Fibroblast of lung (primary cell): Measurements from ENCODE around the gene PARD6B. TPM values are rescaled to one million over a fixed set of nuclear protein-coding genes. Genes with fewer than 3 reads are reported as not detected.

Experiments used
- DNase-seq, 2 donors: peaks; one replicate each; pipeline versions ENCODE4 v3.0.0 to v3.0.0-alpha.2; 2010; ENCODE audit warnings: low read depth in 2 of 2
- H2AFZ ChIP-seq: 2 replicates; pipeline ENCODE4 v1.5.1; 2012; ENCODE audit warnings: low read length, control low read depth, inconsistent platforms
- H3K27ac ChIP-seq: 2 replicates; pipeline ENCODE4 v1.5.1; 2011; ENCODE audit warnings: low read length, control low read depth; ENCODE audit not compliant: insufficient read depth
- H3K27me3 ChIP-seq: 2 replicates; pipeline ENCODE4 v1.5.1; 2011; ENCODE audit warnings: mild to moderate bottlenecking, low read length; ENCODE audit not compliant: control insufficient read depth, insufficient read depth
- H3K36me3 ChIP-seq: 2 replicates; pipeline ENCODE4 v1.5.1; 2011; ENCODE audit warnings: low read length; ENCODE audit not compliant: control insufficient read depth, insufficient read depth
- H3K4me1 ChIP-seq: 2 replicates; pipeline ENCODE4 v1.5.1; 2011; ENCODE audit warnings: low read length; ENCODE audit not compliant: control insufficient read depth, insufficient read depth; ENCODE audit errors: extremely low read depth
- H3K4me2 ChIP-seq: 2 replicates; pipeline ENCODE4 v1.5.1; 2011; ENCODE audit warnings: low read length, control low read depth; ENCODE audit not compliant: insufficient read depth; ENCODE audit errors: extremely low read depth
- H3K4me3 ChIP-seq, 4 experiments: fragments of 200-600 bp in 1 of 4; sonication (generic) in 1 of 4; replicated peaks in 1 of 4; 2 replicates each; pipeline ENCODE4 v1.5.1; 2011 to 2016; ENCODE audit warnings: low read length in 4 of 4, low read depth in 3 of 4, mild to moderate bottlenecking in 3 of 4, control low read depth in 2 of 4, inconsistent platforms in 1 of 4, mixed read lengths in 1 of 4; ENCODE audit not compliant: insufficient read depth in 1 of 4; ENCODE audit errors: control extremely low read depth in 1 of 4
- H3K79me2 ChIP-seq: 2 replicates; pipeline ENCODE4 v1.5.1; 2012; ENCODE audit warnings: mild to moderate bottlenecking, low read length, inconsistent platforms; ENCODE audit not compliant: control insufficient read depth, insufficient read depth
- H3K9ac ChIP-seq: 2 replicates; pipeline ENCODE4 v1.5.1; 2011; ENCODE audit warnings: mild to moderate bottlenecking, low read length, control low read depth; ENCODE audit not compliant: insufficient read depth
- H3K9me3 ChIP-seq: 2 replicates; pipeline ENCODE4 v1.5.1; 2012; ENCODE audit warnings: low read depth, low read length; ENCODE audit not compliant: control insufficient read depth, insufficient read depth
- H4K20me1 ChIP-seq: 2 replicates; pipeline ENCODE4 v1.5.1; 2011; ENCODE audit warnings: low read length; ENCODE audit not compliant: control insufficient read depth, insufficient read depth; ENCODE audit errors: extremely low read depth
- EZH2 ChIP-seq: IDR thresholded peaks from 2 replicates; pipeline ENCODE4 v1.5.1; 2012; ENCODE audit warnings: low read length, control low read depth, mild to moderate bottlenecking; ENCODE audit errors: missing control alignments
- polyA plus RNA-seq, 2 donors: library from polyadenylated mRNA; depleted of rRNA in 1 of 2; stranded (reverse) in 1 of 2; unstranded in 1 of 2; fragments of >200 nt; gene quantifications; 2 replicates each; pipeline ENCODE4 v1.2.1, GENCODE V29; 2011 to 2012; ENCODE audit warnings: missing spikeins in 1 of 2
- total RNA-seq: library from RNA; depleted of rRNA; stranded (reverse); fragments of >200 nt; gene quantifications from 2 replicates; pipeline ENCODE4 v1.2.1, GENCODE V29; 2014
- TF ChIP-seq, protein P1 (sequence below), 2 donors: IDR thresholded peaks in 1 of 2; conservative IDR thresholded peaks in 1 of 2; 1 replicate in 1 of 2; 2 replicates in 1 of 2; pipeline ENCODE4 v1.5.1; 2011 to 2012; ENCODE audit warnings: low read length in 2 of 2, control low read depth in 1 of 2, inconsistent platforms in 1 of 2, low read depth in 1 of 2, mild to moderate bottlenecking in 1 of 2

PARD6B gene
- total and polyA plus RNA-seq, 2 donors (not counting 1 experiment from before 2014, with no cell fraction given): 0.30 to 0.83 TPM

DNA sequence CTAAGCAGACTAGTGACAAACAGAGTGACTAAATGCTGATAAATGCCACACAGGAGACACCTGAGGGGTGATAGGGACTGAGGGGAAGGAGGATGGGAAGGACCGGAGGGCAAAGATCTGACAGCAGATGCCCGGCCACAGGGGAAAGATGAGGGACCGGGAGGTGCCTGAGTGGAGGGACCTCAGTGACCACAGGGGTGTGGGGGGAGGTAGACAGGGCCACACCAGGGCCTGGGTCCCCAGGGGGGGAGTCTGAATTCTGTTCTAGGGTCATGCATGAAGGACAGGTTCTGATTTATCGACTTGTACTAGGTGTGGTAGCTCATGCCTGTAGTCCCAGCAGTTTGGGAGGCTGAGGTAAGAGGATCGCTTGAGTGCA, 70.4 kb downstream of the PARD6B start:
- no peaks in the 10 kb centered on the region for H3K27me3 ChIP-seq
- TF ChIP-seq EZH2: no peak
- TF ChIP-seq, protein P1, sequence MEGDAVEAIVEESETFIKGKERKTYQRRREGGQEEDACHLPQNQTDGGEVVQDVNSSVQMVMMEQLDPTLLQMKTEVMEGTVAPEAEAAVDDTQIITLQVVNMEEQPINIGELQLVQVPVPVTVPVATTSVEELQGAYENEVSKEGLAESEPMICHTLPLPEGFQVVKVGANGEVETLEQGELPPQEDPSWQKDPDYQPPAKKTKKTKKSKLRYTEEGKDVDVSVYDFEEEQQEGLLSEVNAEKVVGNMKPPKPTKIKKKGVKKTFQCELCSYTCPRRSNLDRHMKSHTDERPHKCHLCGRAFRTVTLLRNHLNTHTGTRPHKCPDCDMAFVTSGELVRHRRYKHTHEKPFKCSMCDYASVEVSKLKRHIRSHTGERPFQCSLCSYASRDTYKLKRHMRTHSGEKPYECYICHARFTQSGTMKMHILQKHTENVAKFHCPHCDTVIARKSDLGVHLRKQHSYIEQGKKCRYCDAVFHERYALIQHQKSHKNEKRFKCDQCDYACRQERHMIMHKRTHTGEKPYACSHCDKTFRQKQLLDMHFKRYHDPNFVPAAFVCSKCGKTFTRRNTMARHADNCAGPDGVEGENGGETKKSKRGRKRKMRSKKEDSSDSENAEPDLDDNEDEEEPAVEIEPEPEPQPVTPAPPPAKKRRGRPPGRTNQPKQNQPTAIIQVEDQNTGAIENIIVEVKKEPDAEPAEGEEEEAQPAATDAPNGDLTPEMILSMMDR (conservative IDR thresholded peaks at IDR 0.05 in 1 of 2, IDR thresholded peaks at IDR 0.05 in 1 of 2; ENCODE audit: low read depth in 1 of 2, low read length in 2 of 2): no peak
- no peaks in the 10 kb centered on the region for H4K20me1 ChIP-seq
- DNase-seq: no peak
- no peak overlapping the region for H2AFZ ChIP-seq
- H3K79me2 ChIP-seq: no peaks in the 10 kb centered on the region
- H3K27ac ChIP-seq: no peak overlapping the region
- H3K4me3 ChIP-seq: no peak overlapping the region
- H3K4me1 ChIP-seq: no peaks in the 10 kb centered on the region
- no peaks in the 10 kb centered on the region for H3K9me3 ChIP-seq
- H3K9ac ChIP-seq: no peak overlapping the region
- no peak overlapping the region for H3K4me2 ChIP-seq
- H3K36me3 ChIP-seq: no peaks in the 10 kb centered on the region

- no peak overlapping the region for H2AFZ ChIP-seq
- TF ChIP-seq, protein P1 (conservative IDR thresholded peaks at IDR 0.05 in 1 of 2, IDR thresholded peaks at IDR 0.05 in 1 of 2; ENCODE audit: low read depth in 1 of 2, low read length in 2 of 2): no peak
- TF ChIP-seq EZH2: no peak
- H3K4me1 ChIP-seq: no peaks in the 10 kb centered on the region
- no peak overlapping the region for H3K9ac ChIP-seq
- no peaks in the 10 kb centered on the region for H3K9me3 ChIP-seq
- no peak overlapping the region for H3K4me2 ChIP-seq
- no peaks in the 10 kb centered on the region for H4K20me1 ChIP-seq
- H3K4me3 ChIP-seq: no peak overlapping the region
- H3K27me3 ChIP-seq: no peaks in the 10 kb centered on the region
- H3K79me2 ChIP-seq: no peaks in the 10 kb centered on the region
- DNase-seq: no peak
- H3K27ac ChIP-seq: no peak overlapping the region
- H3K36me3 ChIP-seq: no peaks in the 10 kb centered on the region
These were observed 70.9 kb downstream of the PARD6B start for GRCh38 chr20:50802289-50802688.

- Histone ChIP-seq H3K9me3 (no peaks in the 10 kb centered on the region), H3K4me3 (no peak overlapping the region), H3K4me2 (no peak overlapping the region), H3K27me3 (no peaks in the 10 kb centered on the region), H3K27ac (no peak overlapping the region), H2AFZ (no peak overlapping the region), H3K79me2 (no peaks in the 10 kb centered on the region), H3K36me3 (no peaks in the 10 kb centered on the region), H3K4me1 (no peaks in the 10 kb centered on the region), H3K9ac (no peak overlapping the region), H4K20me1 (no peaks in the 10 kb centered on the region)
- DNase-seq: no peak
- no peak for TF ChIP-seq EZH2
- TF ChIP-seq, protein P1 (conservative IDR thresholded peaks at IDR 0.05 in 1 of 2, IDR thresholded peaks at IDR 0.05 in 1 of 2; ENCODE audit: low read depth in 1 of 2, low read length in 2 of 2): no peak
These were observed 73.3 kb downstream of the PARD6B start for GRCh38 chr20:50804437-50805348.
